ENCODE results near the gene SIK1.
"Not testable (repeated sequence)": the region's sequence is repeated elsewhere in the genome, so short reads cannot be mapped to it uniquely, and the experiment has no call there.

SIK1 gene

GRCh38 chr21:43426404-43427241 is at the start of gene SIK1:
SIK1 (minus strand) TSS chr21:43427131; CDS start chr21:43426178, 953 bp downstream.
- DNase-seq, result not testable (repeated sequence)

- DNase-seq, result not testable (repeated sequence)
Observed at GRCh38 chr21:43471597-43472242, 44.8 kb upstream of the SIK1 start.

- not testable (repeated sequence) for DNase-seq
Observed at GRCh38 chr21:43469719-43470458, 43.0 kb upstream of the SIK1 start.

- DNase-seq, result no peak
Observed at GRCh38 chr21:43467785-43468184, 40.9 kb upstream of the SIK1 start.

GRCh38 chr21:43465159-43465558 is 38.2 kb upstream of the SIK1 start:
- not testable (repeated sequence) for DNase-seq

- DNase-seq, result not testable (repeated sequence)
Observed at GRCh38 chr21:43463498-43464261, 36.7 kb upstream of the SIK1 start.

- DNase-seq, result not testable (repeated sequence)
Observed at GRCh38 chr21:43462932-43463331, 36.0 kb upstream of the SIK1 start.

GRCh38 chr21:43460475-43460874 is 33.5 kb upstream of the SIK1 start:
- not testable (repeated sequence) for DNase-seq

GRCh38 chr21:43458995-43459394 is 32.1 kb upstream of the SIK1 start:
- DNase-seq, result not testable (repeated sequence)

GRCh38 chr21:43456616-43457314 is 29.8 kb upstream of the SIK1 start:
- DNase-seq, result not testable (repeated sequence)

GRCh38 chr21:43455717-43456116 is 28.8 kb upstream of the SIK1 start:
- DNase-seq, result not testable (repeated sequence)

- DNase-seq, result not testable (repeated sequence)
Observed at GRCh38 chr21:43454176-43454575, 27.2 kb upstream of the SIK1 start.

- not testable (repeated sequence) for DNase-seq
Observed at GRCh38 chr21:43451850-43452249, 24.9 kb upstream of the SIK1 start.

- DNase-seq, result not testable (repeated sequence)
Observed at GRCh38 chr21:43450287-43450686, 23.4 kb upstream of the SIK1 start.

GRCh38 chr21:43447353-43447977 is 20.5 kb upstream of the SIK1 start:
- DNase-seq, result not testable (repeated sequence)

GRCh38 chr21:43446277-43446932 is 19.5 kb upstream of the SIK1 start:
- DNase-seq, result not testable (repeated sequence)

GRCh38 chr21:43444524-43444923 is 17.6 kb upstream of the SIK1 start:
- not testable (repeated sequence) for DNase-seq

- not testable (repeated sequence) for DNase-seq
Observed at GRCh38 chr21:43442571-43442970, 15.6 kb upstream of the SIK1 start.

GRCh38 chr21:43440835-43441727 is 14.2 kb upstream of the SIK1 start:
- DNase-seq, result not testable (repeated sequence)

Data from OCI-M1 (cell line).